Ishikawa (cell line): Measurements from ENCODE around the gene MTMR11.

Experiments
- CEBPB ChIP-seq: IDR thresholded peaks from 2 replicates; pipeline ENCODE4 v1.6.1; 2012
- CREB1 ChIP-seq: IDR thresholded peaks from 2 replicates; pipeline ENCODE4 v1.6.1; 2012; ENCODE audit warnings: low read depth
- EGR1 ChIP-seq: IDR thresholded peaks from 2 replicates; pipeline ENCODE4 v1.6.1; 2012
- EP300 ChIP-seq: IDR thresholded peaks from 2 replicates; pipeline ENCODE4 v1.6.1; 2012; ENCODE audit warnings: borderline replicate concordance
- FOXM1 ChIP-seq: IDR thresholded peaks from 2 replicates; pipeline ENCODE4 v1.6.1; 2012; ENCODE audit warnings: low read depth, borderline replicate concordance
- MAX ChIP-seq: IDR thresholded peaks from 2 replicates; pipeline ENCODE4 v1.6.1; 2012
- NFIC ChIP-seq: IDR thresholded peaks from 2 replicates; pipeline ENCODE4 v1.6.1; 2012
- RAD21 ChIP-seq: IDR thresholded peaks from 2 replicates; pipeline ENCODE4 v1.6.1; 2012; ENCODE audit warnings: low read depth
- REST ChIP-seq: IDR thresholded peaks from 2 replicates; pipeline ENCODE4 v1.6.1; 2012; ENCODE audit warnings: low read depth, mild to moderate bottlenecking
- TAF1 ChIP-seq: IDR thresholded peaks from 2 replicates; pipeline ENCODE4 v1.6.1; 2012; ENCODE audit warnings: low read depth, mild to moderate bottlenecking
- TCF12 ChIP-seq: IDR thresholded peaks from 2 replicates; pipeline ENCODE4 v1.6.1; 2012; ENCODE audit warnings: low read depth
- TEAD4 ChIP-seq: IDR thresholded peaks from 2 replicates; pipeline ENCODE4 v1.6.1; 2012
- USF1 ChIP-seq: IDR thresholded peaks from 2 replicates; pipeline ENCODE4 v1.6.1; 2012
- YY1 ChIP-seq: IDR thresholded peaks from 2 replicates; pipeline ENCODE4 v1.6.1; 2012; ENCODE audit warnings: low read depth
- ZBTB7A ChIP-seq: IDR thresholded peaks from 2 replicates; pipeline ENCODE4 v1.6.1; 2012; ENCODE audit warnings: low read depth

MTMR11 gene

GRCh38 chr1:149931212-149931790 is 5.4 kb downstream of the MTMR11 start:
- TF ChIP-seq YY1 (no peak), NFIC (no peak), MAX (no peak), RAD21 (no peak)

- no peak for TF ChIP-seq RAD21
- TF ChIP-seq TAF1, result no peak
- TF ChIP-seq EP300, result no peak
- TF ChIP-seq YY1, result no peak
- TF ChIP-seq CEBPB, result no peak
- TF ChIP-seq EGR1, result no peak
- TF ChIP-seq NFIC, result no peak
- TF ChIP-seq TCF12, result no peak
- no peak for TF ChIP-seq MAX
- TF ChIP-seq CREB1, result no peak
Measured at GRCh38 chr1:149929856-149930255, 6.8 kb downstream of the MTMR11 start.

GRCh38 chr1:149928401-149928724 is 8.3 kb downstream of the MTMR11 start:
- TF ChIP-seq MAX (no peak), RAD21 (no peak), TCF12 (no peak), TEAD4 (no peak), TAF1 (no peak), EGR1 (no peak), CEBPB (no peak), ZBTB7A (no peak), REST (no peak), USF1 (no peak), CREB1 (no peak), EP300 (no peak)

- TF ChIP-seq TEAD4 (peak; percentile 42; the same call in 1 of the 2 replicates), TAF1 (peak; percentile 95; the same call in 1 of the 2 replicates), ZBTB7A (no peak), FOXM1 (peak; percentile 49; the same call in 1 of the 2 replicates), EP300 (no peak), TCF12 (peak; percentile 41), USF1 (no peak), YY1 (peak; percentile 93), CREB1 (peak; percentile 79), MAX (peak; percentile 30)
Measured at GRCh38 chr1:149927563-149928400, 8.9 kb downstream of the MTMR11 start, which contains the start of gene SF3B4. Gene SF3B4, minus strand, starts transcription at chr1:149927803. Its CDS starts 44 bp downstream, at chr1:149927759.

GRCh38 chr1:149927056-149927562 is 9.6 kb downstream of the MTMR11 start:
- no peak for TF ChIP-seq CREB1

GRCh38 chr1:149926296-149926695 is 10.4 kb downstream of the MTMR11 start:
- no peak for TF ChIP-seq CEBPB
- TF ChIP-seq YY1, result no peak
- TF ChIP-seq EP300, result no peak
- TF ChIP-seq USF1, result no peak
- no peak for TF ChIP-seq TEAD4
- no peak for TF ChIP-seq TCF12

- TF ChIP-seq MAX (no peak), EGR1 (no peak), ZBTB7A (no peak)
Measured at GRCh38 chr1:149925751-149926150, 10.9 kb downstream of the MTMR11 start.
